CD4-positive, alpha-beta T cell treated with Interleukin-6 at 100 ng/mL for 8 hours (primary cell): ENCODE results near the gene SEMA5A.

Experiments
- DNase-seq: peaks from one replicate; pipeline ENCODE4 v3.0.0-alpha.2; 2020; ENCODE audit warnings: mixed read lengths, low spot score

The SEMA5A gene

GRCh38 chr5:9477537-9477936 lies 68.3 kb downstream of the SEMA5A start:
- no peak for DNase-seq

DNA sequence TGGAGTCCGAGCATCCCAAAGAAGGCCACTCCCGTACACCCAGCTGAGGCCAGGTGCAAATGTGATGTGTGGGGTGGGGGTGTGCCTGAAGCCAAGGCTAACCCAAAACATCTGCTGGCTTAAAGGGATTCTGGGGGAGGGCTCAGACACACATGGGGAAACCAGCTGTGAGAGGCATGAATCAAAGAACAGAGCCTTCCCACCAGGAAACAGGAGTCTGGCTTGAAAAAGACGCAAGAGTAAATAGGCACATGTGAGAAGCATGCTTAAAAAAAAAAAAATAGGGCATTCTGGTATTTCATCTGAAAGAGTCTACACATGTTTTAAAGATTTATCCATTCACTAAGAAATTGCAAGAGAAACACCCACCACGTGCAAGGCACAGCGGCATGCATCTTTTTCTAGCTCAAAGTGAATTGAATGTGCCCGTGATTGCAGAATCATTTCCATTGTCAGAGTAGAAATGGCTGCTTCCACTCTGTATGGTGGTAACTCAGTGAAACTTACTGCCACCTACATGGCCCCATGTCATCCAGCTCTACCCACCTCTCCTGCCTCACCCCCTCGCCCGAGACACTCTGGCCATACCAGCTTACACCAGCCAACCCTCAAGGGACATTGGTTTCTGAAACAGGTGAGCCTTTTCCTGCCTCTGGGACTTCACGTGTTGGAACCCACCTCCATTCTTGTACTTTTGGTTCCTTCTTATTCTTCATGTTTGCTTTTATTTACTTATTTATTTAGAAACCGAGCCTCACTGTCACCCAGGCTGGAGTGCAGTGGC lies 71.5 kb downstream of the SEMA5A start:
- no peak for DNase-seq

DNA sequence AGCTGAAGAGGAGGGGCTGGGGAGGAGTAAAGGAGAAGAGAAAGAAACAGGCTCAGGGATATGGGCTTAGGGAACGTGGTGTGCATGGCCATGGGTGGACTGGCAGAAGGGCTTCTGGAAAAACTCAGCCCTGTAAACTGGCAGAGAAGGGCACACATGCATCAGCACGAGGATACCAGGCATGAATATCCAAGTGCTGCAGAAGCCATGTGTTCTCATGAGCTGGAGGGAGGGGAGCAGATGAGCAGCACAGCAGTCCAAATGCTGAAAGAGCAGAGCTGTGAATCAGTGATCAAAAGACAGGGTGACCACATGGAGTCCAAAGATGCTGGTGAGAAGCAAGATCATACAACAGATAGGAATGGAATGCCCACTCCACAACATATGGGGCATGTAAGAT lies 72.3 kb downstream of the SEMA5A start:
- no peak for DNase-seq

DNA sequence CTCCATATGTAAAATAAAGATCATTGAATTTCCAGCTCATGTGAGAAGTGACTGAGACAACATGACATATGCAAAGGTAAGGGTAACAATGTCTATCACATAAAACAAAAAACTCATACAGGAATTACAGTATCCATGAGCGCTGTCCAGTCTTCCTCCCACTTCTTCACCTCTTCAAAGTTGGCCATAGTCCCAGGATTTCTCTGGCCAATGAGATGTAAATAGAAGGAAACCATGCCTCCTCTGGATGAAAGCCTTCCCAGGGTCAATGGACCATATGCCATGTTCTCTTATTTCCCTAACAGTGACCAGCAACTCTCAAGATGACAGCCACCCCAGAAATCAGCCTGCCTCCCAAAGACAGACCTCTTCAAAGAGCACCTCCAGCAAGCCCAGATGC lies 75.5 kb downstream of the SEMA5A start:
- no peak for DNase-seq

DNA sequence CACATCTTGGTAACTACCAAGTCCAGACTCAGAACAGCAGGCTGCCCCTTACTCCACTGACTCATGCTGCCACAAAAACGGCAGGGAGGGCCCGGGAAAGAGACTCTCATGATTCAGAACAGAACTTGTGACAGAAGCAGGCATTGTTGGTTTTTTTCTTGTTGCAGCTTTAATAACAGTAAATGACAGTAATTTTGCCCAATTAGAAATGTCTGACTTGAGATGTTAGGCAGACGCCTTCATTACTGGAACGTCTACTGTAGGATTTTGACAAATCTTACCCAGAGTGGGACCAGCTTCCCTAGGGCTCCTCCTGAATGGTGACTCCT lies 77.9 kb downstream of the SEMA5A start:
- DNase-seq, result no peak

GRCh38 chr5:9467199-9468059 lies 78.4 kb downstream of the SEMA5A start:
- DNase-seq, result no peak

DNA sequence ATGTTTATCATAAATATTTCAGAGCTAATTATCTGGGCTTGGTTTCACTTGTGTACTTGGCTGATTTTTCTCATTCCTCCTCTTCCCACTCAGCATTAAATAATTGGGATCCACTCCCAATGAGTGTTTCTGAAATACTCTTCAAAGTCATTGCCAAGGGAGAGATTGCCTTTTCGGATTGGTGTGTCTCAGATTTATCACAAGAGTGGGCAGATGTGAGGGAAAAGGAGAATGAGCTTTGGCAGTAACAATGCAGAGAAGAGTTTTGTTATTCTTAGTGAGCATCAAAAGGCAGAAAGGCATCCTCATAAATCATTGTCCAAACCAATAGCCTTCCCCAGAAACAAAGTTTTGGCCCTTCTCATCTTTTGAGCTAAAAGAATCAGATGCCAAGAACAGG lies 79.2 kb downstream of the SEMA5A start:
- no peak for DNase-seq

GRCh38 chr5:9464478-9464877 lies 81.4 kb downstream of the SEMA5A start:
- DNase-seq, result no peak

DNA sequence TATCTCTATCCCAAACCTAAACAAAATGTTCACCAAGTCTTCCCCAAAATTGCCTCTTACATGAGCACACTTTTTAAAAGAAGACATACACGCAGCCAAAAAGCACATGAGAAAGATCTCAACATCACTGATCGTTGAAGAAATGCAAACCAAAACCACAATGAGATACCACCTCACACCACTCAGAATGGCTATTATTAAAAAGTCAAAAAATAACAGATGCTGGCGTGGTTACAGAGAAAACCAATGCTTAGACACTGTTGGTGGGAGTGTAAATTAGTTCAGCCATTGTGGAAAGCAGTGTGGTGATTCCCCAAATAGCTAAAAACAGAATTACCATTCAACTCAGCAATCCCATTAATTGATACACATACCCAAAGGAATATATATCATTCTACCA lies 83.8 kb downstream of the SEMA5A start:
- no peak for DNase-seq

- DNase-seq, result no peak
Measured at GRCh38 chr5:9460885-9461645, 84.8 kb downstream of the SEMA5A start.

DNA sequence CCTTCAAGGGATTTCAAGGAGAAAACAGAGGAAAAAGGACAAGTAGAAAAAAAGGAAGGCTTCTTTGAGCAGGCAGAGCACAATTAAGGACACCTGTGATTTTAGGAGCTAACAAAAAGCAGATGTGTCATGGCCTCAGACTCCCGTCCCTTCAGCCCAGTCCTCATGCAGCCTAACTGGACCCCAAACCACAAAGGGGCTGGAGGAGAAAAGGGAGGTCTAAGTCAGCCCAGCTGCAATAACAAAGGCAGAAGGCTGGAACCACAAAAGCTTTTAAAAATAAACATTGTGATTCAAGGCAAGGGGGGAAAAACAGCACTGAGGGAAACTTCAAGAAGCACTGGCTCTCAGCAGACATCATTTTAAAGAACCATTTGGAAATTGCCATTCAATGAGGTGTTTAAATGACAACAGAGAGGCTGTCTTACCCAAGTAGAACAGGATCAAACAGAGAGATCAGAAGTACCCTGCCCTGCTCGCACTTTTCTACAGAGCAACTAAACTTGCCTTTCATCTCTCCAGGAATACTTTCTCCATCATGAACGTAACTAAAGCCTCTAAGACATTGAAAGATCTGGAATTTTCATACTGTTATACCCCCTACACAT lies 89.3 kb downstream of the SEMA5A start:
- DNase-seq, result no peak

GRCh38 chr5:9455826-9456434 lies 89.9 kb downstream of the SEMA5A start:
- no peak for DNase-seq

- DNase-seq, result no peak
Measured at GRCh38 chr5:9454491-9454890, 91.4 kb downstream of the SEMA5A start.

DNA sequence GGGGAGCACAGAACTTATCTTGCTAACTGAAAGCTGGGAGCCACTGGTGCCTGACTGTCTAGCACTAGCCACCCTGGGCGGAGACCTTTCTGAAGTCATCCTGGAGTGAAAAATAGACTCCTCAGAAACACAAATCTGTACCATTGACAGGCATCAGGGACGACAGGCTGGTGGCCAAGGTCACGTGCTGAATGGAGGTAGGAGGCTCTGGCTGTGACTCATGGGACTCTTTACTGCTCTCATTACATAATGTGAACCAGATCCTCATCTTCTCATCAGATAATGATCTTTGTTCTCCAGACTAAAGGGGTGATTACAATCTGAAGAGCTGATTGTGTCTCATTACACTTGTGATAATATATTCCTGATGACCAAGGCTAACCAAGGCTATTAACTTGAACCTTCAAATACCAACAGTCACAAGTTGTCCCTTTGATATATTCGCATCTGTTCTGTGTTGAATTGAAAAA lies 91.8 kb downstream of the SEMA5A start:
- DNase-seq, result no peak

GRCh38 chr5:9453480-9454011 lies 92.3 kb downstream of the SEMA5A start:
- DNase-seq, result no peak

DNA sequence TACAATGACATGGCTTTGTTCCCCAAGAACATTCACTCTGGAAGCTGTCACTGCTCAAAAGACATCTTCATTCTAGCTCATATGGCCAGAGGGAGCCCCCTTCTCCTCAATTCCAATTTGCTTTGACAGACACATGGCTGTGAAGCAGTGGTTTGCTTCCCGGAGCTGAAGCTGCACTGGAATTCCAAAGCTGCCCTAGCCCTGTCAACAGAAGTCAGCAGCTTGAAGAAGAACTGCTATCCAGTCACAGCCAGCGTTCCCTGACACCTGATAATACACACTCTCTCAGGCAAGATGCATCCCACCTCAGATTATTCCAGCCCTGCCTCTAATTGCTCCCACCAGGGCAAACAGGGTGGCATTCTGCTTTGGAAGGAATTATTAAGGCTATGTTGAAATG lies 93.7 kb downstream of the SEMA5A start:
- no peak for DNase-seq

DNA sequence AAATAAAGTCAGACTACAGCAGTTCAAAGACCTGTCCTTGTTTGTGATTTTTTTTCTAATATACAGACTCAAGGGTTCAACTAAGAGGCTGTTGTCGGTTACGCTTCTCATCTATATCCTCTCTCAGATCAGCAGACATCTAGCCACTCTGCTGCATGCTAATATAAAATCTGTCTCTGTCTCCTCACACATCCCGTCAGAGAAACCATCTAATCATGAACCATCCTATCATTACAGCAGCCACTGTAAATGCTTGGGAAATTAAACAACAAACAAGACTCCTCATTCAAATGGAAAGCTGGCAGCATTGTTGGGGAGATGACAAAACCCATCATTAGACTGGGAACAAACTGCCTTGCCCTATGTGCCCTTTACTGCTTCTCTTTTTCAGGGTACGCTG lies 94.8 kb downstream of the SEMA5A start:
- no peak for DNase-seq

GRCh38 chr5:9447691-9448090 lies 98.2 kb downstream of the SEMA5A start:
- DNase-seq, result no peak

GRCh38 chr5:9445826-9446388 lies 100.0 kb downstream of the SEMA5A start:
- DNase-seq, result no peak

GRCh38 chr5:9444346-9444745 lies 101.5 kb downstream of the SEMA5A start:
- no peak for DNase-seq

DNA sequence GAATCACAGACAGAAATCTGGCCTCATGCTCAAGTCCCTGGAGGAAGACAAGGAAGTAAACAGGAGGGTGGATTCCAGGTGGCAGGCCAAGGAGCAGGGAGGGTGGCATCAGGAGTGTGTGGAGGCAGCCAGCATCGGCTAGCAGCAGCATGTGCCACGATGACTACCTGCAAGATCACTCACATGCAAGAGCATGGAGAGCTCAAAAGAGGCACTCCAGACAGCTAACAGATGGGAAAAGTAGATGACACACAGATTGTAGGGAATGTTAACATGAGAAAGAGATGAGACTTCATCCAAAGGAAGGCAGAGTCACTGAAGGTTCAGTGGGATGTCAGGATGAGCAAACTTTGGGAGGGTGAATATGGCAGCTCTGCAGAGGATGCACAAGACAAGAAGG lies 104.3 kb downstream of the SEMA5A start:
- no peak for DNase-seq
